ENCODE results near the gene CNKSR3.
"Not testable (repeated sequence)": the region's sequence is repeated elsewhere in the genome, so short reads cannot be mapped to it uniquely, and the experiment has no call there.

CNKSR3 gene

DNA sequence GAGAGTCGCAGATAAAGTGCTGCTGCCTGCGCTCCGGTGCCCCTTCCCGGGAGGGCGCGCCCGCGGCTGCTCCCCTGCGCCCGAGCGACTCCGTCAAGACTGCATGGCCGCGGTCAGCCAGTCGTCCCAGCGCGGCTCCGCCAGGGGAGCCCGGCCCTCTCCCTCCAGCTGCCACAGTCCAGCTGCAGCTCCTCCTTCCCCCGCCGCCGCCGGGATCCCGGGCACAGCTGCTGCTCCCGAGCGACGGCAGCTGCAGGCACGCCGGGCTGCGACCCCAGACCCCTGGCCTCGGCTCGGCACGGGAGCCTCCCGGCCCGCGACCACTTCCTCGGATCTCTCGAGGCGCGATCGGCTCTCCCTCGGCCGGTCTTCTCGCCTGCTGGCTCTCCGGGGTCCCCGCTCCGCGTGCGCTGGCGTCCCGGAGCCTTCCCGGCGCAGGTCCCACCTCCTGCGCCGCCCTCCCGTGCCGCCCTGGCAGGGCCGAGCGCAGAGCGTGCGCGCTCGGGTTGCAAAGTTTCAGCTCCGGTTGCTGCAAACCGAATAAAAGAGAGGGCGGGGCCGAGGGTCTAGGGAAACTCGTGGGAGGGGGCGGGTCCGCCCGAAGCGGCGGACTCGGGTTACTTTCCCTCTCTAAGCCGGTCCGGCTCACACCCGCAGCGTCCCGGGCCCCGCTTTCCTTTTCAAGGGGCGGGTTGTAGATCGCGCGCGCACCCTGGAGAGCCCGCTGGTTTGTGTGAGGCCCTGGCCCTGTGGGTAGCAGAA lies at the start of gene CNKSR3:
CNKSR3 (minus strand) TSS at position 542 of the 762 bp plus-strand sequence. CDS start 571 bp downstream, outside the sequence.
- DNase-seq, result peak; percentile 88

DNA sequence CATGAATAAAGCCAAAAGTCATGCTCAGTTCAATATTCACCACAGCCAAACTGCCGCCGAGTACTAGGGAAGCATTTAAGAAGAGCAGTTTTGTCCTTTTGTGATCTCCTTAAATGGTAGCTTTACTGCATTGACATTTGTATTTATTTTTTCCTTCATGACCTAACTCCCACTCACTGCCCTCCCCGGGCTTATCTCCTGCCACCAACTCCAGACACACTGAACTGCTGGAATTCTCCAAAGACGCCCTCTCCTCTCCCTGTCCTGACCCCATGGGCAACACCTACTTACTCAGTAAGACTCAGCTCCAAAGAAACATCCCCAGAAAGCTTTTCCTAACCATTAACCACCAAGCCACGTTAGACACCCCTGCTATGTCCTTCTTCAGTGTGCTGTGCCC lies 48.5 kb upstream of the CNKSR3 start:
- no peak for DNase-seq

DNA sequence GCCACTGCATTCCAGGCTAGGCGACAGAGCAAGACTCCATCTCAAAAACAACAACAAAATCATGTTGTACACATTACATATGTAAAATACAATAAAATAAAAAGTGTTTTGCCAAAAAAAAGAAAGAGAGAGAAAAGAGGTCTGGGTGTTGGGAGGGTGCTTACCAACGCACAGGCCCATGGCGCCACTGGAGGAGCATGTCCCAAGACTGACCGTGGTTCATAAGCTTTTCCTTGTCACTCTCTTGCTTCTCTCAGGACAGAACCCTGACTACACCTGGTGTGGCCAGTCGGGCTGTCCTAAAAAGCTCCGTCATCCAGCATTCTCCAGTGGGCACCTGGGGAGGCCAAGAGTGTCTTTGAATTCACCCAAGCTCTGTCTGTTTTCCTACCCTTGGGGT lies 48.0 kb upstream of the CNKSR3 start:
- DNase-seq, result no peak

DNA sequence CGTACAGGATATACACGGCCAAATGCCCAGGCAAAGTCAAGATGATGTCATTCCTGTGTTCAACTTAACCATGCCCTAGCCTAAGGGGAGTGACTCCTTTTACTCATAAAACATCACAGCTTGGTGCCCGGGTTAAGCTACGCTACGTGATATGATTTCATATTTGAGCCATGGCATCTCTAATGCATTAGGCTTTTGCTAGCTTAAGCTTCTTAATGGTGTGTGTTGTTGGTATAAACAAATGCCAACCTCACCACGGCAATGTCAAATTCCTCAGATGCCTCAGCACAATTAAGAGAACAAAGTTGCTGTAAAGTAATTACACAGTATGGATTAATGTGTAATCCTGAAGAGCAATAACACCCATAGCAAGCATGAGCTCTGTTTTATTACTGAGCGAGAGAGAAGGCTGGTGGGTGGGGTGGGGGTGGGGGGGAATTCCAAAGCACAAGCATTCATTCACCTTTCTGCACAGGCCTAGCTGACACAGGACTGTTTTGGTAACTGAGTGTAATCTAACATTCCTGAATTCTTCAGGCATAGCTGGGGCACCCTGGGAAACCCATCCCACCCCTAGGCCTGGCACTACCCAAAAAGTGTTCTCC lies 44.7 kb upstream of the CNKSR3 start:
- DNase-seq, result peak; percentile 47

DNA sequence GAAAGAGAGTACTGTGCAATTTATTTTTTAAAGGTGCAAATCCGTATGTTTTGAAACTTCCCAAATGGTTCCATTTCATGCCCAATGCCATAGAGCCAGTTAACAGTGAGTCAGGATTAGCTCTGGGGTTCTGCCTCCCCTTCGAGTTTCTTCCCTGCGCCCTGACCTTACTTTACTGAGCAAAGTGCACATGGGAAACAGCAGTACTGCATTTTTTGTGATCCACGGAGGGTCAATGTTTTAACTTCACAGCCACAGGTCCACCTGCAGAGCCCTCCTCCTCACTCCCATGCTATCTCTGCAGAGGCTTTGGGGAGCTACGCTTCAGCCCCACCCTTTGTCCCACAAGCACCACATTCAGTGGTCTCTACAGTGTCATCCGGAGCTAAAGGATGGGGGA lies 44.0 kb upstream of the CNKSR3 start:
- no peak for DNase-seq

DNA sequence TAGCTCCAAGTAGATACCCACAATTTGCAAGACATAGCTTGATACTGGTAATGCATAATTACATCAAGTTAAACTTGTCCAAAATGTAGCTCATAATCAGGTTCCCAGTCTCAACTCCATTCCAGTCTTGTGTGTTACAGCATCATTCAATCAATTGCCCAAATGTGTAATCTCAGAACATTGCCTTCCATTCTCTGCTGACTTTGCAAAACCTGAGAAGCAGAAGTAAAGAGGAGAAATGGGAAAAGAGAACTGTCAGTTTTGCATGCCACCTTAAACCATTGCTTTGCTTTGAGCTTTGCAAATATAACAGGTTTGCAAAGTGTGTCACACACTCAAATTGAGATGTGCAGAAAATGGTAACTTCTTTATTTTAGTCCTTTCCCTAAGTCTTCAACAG lies 40.3 kb upstream of the CNKSR3 start:
- no peak for DNase-seq

DNA sequence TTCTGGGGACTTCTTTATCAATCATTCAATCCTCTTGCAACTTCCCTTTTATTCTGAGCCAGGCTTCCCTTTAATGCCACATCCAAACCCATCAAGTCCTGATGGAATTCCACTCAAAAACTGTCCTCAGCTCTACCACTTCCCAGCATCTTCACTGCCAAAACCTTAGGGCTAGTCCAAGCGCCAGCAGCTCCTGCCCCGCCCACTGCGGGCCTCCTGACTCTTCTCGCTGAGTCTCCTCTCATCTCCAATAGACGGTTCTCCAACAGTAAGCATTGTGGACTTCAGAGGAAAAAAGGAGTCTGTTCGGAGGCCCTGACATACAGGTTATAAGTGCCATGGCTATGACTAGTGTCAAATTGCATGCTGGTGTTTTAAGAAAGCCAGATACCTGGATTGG lies 38.7 kb upstream of the CNKSR3 start:
- DNase-seq, result no peak

DNA sequence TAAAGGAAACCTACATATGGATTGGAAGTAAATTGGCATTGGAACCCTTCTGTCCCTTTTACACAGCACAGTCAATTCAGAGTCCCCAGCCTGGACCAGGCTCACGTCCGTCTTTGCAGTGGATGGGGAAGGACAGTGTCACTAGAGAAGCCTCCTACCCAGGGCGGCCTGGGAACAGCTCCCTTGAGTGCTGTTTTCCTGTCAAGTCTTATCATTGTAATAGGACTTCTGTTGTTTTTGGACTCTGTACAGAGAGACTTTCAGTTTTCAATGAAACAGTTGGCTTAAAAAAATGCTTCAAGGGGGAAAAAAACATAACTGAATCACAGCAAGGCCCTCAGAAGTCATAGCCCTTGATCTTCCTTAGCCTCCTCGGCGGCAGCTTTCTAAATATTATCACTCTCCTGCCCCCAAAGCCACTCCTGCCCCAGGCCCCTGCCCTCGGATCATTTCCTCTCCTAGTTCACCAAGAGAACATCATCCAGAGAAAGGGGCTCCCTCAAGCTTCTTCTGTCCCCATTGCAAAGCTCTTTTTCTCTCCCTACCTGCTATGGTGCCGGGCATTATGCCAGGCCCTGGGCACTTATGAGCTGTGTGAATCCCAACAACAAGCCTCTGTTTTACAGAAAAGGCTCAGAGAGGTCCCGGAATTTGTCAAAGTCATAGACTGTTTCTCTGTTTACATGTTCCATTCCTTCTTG lies 37.8 kb upstream of the CNKSR3 start:
- DNase-seq, result no peak

DNA sequence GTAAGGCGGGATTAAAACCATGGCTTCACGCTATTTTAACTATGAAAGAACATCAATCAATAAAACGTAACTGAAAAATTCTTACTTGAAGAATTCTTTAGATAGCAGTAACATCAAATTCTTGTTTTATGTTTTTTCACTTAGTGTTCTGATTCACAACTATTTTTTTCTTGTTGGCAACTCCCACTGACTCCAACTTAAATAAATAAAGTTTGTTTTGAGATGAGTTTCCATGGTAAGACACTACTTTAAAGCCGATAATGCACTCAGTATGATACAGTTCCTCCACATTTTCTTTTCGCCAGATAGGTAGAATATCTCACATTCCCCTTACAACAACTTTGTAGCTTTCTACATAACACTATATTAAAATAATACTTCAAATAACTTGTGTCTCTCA lies 33.1 kb upstream of the CNKSR3 start:
- DNase-seq, result no peak

- DNase-seq, result peak; percentile 25
Observed at GRCh38 chr6:154542747-154543146, 32.3 kb upstream of the CNKSR3 start.

- DNase-seq, result not testable (repeated sequence)
Observed at GRCh38 chr6:154541837-154542236, 31.4 kb upstream of the CNKSR3 start.

GRCh38 chr6:154539593-154540269 lies 29.2 kb upstream of the CNKSR3 start:
- DNase-seq, result no peak

- no peak for DNase-seq
Observed at GRCh38 chr6:154538640-154539191, 28.2 kb upstream of the CNKSR3 start.

DNA sequence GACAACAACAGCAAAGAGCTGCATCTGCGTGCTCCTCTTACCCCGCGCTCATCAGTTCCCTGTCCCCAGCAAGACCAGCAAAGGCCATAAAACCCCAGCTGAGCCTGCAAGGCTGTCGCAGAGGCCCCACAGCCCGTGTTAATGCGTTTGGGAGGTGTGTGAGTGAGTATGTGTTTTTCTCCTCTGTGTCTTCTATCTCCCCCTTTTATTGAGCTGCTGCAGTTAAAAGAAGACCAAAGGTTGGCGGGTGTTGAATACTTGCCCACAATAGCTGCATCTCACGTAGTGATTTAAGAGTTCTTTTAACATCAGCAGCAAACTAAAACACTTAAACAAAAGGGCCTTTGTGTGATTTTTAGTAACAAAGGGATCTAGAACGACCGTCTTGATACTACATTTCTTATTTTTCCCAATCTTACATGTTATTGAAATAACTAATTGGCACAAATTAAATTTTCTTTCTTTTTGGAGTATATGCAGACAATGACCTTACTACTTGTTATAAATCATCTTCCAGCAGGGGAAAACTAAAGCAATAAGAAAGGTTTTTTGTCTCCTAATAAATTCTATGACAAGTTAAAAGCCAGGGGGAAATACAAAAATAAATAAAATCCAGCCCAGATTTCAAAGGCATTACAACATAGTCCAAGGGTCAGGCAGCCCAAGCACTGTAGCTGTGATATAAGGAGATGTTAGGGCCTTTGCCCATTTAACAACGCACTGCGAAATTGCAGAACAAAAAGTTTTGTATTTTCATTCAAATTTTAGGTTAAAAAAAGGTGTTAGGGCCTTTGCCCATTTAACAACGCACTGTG lies 27.2 kb upstream of the CNKSR3 start:
- peak; percentile 30 for DNase-seq

DNA sequence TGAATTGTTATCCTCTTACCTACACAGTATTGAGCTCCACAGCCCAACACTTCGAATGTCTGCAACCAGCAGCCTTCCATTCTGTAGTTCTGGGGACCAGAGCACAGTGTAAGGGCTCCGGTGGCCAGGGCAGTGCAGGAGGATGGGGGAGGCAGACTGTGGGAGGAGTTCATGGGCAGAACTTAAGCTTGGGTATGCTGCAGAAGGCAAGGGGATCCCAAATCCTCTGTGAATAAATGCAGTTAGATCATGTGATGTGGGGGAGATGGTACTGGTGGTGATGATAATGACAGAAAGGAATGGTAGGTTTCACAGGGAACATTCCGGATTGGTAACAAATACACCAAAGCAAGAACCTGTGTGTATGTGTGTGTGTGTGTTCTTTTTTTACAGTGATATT lies 26.5 kb upstream of the CNKSR3 start:
- no peak for DNase-seq

- no peak for DNase-seq
Observed at GRCh38 chr6:154536255-154536654, 25.8 kb upstream of the CNKSR3 start.

DNA sequence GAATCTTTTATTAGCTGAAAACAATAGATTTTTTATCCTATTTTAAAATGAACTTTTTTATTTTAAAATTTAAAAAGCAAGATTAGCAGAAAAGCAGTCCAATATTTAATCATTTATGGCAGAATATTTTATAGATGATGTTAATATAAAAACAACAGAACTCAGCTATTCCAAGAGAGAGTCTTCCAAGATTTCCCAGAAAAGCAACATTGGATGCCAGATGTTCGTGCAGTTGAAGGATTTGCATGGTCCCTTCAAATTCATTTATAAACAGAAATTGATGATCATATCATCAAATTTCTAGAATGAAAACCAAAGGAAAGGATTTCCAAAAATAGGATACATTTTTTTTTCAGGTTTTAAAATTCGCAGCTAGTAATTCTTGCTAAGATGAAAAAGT lies 25.4 kb upstream of the CNKSR3 start:
- no peak for DNase-seq

DNA sequence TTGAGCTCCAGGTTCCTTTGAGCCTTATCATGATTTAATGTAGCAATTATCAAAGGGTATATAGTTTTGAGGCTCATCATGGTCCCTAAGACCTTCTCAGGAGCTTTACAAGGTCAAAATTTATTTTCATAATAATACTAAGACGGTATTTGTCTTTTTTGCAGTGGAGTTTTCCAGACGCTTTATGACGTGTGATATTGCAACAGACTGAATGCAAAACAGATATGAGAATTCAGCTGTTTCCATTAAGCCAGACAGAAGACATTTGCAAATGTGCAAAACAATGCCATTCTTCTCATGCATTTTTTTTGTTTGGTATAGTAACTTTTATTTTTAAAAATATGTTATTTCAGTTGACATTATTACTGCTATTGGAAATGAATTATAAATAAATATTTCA lies 24.7 kb upstream of the CNKSR3 start:
- DNase-seq, result no peak

GRCh38 chr6:154534531-154534930 lies 24.0 kb upstream of the CNKSR3 start:
- no peak for DNase-seq

- no peak for DNase-seq
Observed at GRCh38 chr6:154532426-154532825, 21.9 kb upstream of the CNKSR3 start.

DNA sequence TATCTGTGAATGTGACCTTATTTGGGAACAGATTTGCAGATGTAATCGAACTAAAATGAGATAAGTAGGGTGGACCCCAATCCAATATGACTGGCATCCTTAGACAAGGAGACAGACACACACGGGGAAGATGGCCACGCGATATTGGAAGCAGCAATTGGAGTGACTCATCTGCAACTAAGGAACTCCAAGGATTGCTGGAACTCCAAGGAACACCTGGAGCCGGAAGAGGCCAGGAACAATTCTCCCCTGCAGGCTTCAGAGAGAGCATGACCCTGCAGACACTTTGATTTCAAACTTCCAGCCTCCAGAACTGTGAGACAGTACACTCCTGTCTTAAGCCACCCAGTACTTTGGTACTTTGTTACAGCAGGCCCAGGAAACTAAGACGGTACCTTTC lies 19.5 kb upstream of the CNKSR3 start:
- DNase-seq, result no peak

- no peak for DNase-seq
Observed at GRCh38 chr6:154528310-154528915, 17.9 kb upstream of the CNKSR3 start.
